ENCODE data around the gene ENO4. TPM values are rescaled to one million over a fixed set of nuclear protein-coding genes. Genes with fewer than 3 reads are reported as not detected.

Gene ENO4
- total RNA-seq, 1 donor from 2014 or later = not detected

- FAIRE-seq (no peak), DNase-seq (ENCODE audit: low read depth) (no peak)
- H3K4me3 ChIP-seq (ENCODE audit: low read depth, low read length) = no peak overlapping the region
- TF ChIP-seq CTCF (IDR thresholded peaks at IDR 0.05; ENCODE audit: insufficient read depth, low read length, severe bottlenecking) = no peak
- H3K27me3 ChIP-seq (ENCODE audit: control insufficient read depth, insufficient read depth, low read length) = no peaks in the 10 kb centered on the region
- H3K36me3 ChIP-seq (ENCODE audit: control insufficient read depth, insufficient read depth, low read length) = peaks cover 1% of the 10 kb centered on the region
Observed at GRCh38 chr10:116831790-116832189, 17.5 kb upstream of the ENO4 start.

GRCh38 chr10:116833986-116834985 is 15.0 kb upstream of the ENO4 start:
- no peak overlapping the region for H3K4me3 ChIP-seq (ENCODE audit: low read depth, low read length)
- FAIRE-seq = no peak
- no peaks in the 10 kb centered on the region for H3K27me3 ChIP-seq (ENCODE audit: control insufficient read depth, insufficient read depth, low read length)
- no peak for DNase-seq (ENCODE audit: low read depth)
- TF ChIP-seq CTCF (IDR thresholded peaks at IDR 0.05; ENCODE audit: insufficient read depth, low read length, severe bottlenecking) = no peak
- H3K36me3 ChIP-seq (ENCODE audit: control insufficient read depth, insufficient read depth, low read length) = peaks cover 1% of the 10 kb centered on the region

GRCh38 chr10:116835658-116836057 is 13.6 kb upstream of the ENO4 start:
- H3K4me3 ChIP-seq (ENCODE audit: low read depth, low read length) = no peak overlapping the region
- TF ChIP-seq CTCF (IDR thresholded peaks at IDR 0.05; ENCODE audit: insufficient read depth, low read length, severe bottlenecking) = no peak
- peaks cover 1% of the 10 kb centered on the region for H3K36me3 ChIP-seq (ENCODE audit: control insufficient read depth, insufficient read depth, low read length)
- FAIRE-seq (no peak), DNase-seq (ENCODE audit: low read depth) (no peak)
- H3K27me3 ChIP-seq (ENCODE audit: control insufficient read depth, insufficient read depth, low read length) = no peaks in the 10 kb centered on the region

- no peak for DNase-seq (ENCODE audit: low read depth)
- Histone ChIP-seq H3K27me3 (ENCODE audit: control insufficient read depth, insufficient read depth, low read length) (no peaks in the 10 kb centered on the region), H3K36me3 (ENCODE audit: control insufficient read depth, insufficient read depth, low read length) (peaks cover 1% of the 10 kb centered on the region), H3K4me3 (ENCODE audit: low read depth, low read length) (no peak overlapping the region)
- no peak for TF ChIP-seq CTCF (IDR thresholded peaks at IDR 0.05; ENCODE audit: insufficient read depth, low read length, severe bottlenecking)
- FAIRE-seq = no peak
Observed at GRCh38 chr10:116836083-116836482, 13.2 kb upstream of the ENO4 start.

- DNase-seq (ENCODE audit: low read depth) (no peak), FAIRE-seq (no peak)
- Histone ChIP-seq H3K27me3 (ENCODE audit: control insufficient read depth, insufficient read depth, low read length) (no peaks in the 10 kb centered on the region), H3K4me3 (ENCODE audit: low read depth, low read length) (no peak overlapping the region), H3K36me3 (ENCODE audit: control insufficient read depth, insufficient read depth, low read length) (peaks cover 1% of the 10 kb centered on the region)
- no peak for TF ChIP-seq CTCF (IDR thresholded peaks at IDR 0.05; ENCODE audit: insufficient read depth, low read length, severe bottlenecking)
Observed at GRCh38 chr10:116836902-116837523, 12.3 kb upstream of the ENO4 start.

Data from bronchial epithelial cell (primary cell).